ENCODE results near the gene SBNO1.

Gene SBNO1

DNA sequence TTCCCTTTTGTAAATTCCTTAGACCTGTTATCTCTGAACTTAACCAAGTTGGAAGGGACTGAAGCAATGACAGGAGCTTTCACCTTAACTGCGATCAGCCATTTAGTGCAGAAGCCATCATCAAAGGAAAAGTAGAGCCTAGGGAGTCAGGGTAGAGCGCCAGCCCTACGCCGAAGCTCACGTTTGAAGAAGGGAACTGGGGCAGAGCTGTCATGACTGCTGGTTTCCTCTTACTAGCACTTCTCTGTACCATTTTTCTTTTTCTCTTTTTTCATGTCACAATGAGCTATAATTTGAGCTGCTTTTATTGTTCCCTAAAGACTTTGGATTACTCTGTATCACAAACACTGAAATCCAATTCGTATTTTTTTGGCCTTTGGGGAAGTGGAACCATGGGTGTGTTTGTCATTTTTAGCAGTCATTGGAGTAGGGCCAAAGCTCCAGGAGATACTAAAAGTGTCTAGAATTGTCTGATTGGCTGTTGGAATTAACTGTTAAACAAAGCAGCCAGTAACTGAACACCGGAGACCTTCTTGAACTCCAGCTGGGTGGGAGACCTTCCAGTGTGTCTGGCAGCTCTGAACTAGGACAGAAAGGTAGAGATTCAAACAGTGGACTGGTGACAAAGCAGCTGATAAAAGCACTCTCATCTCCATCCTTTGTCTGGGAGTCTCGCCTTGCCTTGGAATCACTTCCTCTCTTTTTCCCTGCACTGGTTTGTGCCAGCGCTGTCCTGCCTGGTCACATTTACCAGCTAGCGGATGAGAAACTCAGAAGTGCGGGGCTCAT lies 122.3 kb downstream of the SBNO1 start:
- DNase-seq = no peak

Measured in KG1 (cell line).